ENCODE results near the gene ACBD5. TPM values are rescaled to one million over a fixed set of nuclear protein-coding genes. Genes with fewer than 3 reads are reported as not detected.
"Not testable (repeated sequence)": the region's sequence is repeated elsewhere in the genome, so short reads cannot be mapped to it uniquely, and the experiment has no call there.

ACBD5 gene, protein sequence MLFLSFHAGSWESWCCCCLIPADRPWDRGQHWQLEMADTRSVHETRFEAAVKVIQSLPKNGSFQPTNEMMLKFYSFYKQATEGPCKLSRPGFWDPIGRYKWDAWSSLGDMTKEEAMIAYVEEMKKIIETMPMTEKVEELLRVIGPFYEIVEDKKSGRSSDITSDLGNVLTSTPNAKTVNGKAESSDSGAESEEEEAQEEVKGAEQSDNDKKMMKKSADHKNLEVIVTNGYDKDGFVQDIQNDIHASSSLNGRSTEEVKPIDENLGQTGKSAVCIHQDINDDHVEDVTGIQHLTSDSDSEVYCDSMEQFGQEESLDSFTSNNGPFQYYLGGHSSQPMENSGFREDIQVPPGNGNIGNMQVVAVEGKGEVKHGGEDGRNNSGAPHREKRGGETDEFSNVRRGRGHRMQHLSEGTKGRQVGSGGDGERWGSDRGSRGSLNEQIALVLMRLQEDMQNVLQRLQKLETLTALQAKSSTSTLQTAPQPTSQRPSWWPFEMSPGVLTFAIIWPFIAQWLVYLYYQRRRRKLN
- polyA plus RNA-seq (2013, experiment 1 of 2): 8.5 TPM
- polyA plus RNA-seq (2013, experiment 2 of 2): 8.4 TPM

- Histone ChIP-seq H3K27ac (replicated peaks; ENCODE audit: low read length) (peak within 1 kb of the TSS; percentile 99), H2BK120ac (ENCODE audit: low read depth, low read length) (no peak within 1 kb of the TSS), H3K79me1 (ENCODE audit: low read depth, low read length) (no peaks in the 10 kb centered on the region), H3K18ac (ENCODE audit: low read length) (peak within 1 kb of the TSS; percentile 95), H3K4me1 (ENCODE audit: control insufficient read depth in 2 of 2, insufficient read depth in 1 of 2, low read depth in 1 of 2, low read length in 2 of 2) (peaks cover 4 to 6% of the 10 kb centered on the region in 2 donors), H3K14ac (ENCODE audit: low read length) (no peak within 1 kb of the TSS), H2AFZ (ENCODE audit: low read length) (peak within 1 kb of the TSS; percentile 79), H3K23ac (ENCODE audit: low read depth, low read length, poor library complexity) (peak within 1 kb of the TSS; percentile 89), H3K36me3 (replicated peaks in 1 of 2; ENCODE audit: control insufficient read depth in 2 of 2, insufficient read depth in 2 of 2, low read length in 2 of 2) (peaks cover 0 to 10% of the 10 kb centered on the region in 2 donors), H2BK5ac (ENCODE audit: low read length) (no peak within 1 kb of the TSS), H3K4ac (ENCODE audit: low read length) (no peak within 1 kb of the TSS), H3K27me3 (ENCODE audit: control insufficient read depth in 3 of 3, insufficient read depth in 3 of 3, low read depth in 1 of 3, low read length in 3 of 3) (no peaks in the 10 kb centered on the region), H4K91ac (ENCODE audit: low read depth, low read length, poor library complexity) (no peak within 1 kb of the TSS), H2BK12ac (ENCODE audit: low read length) (no peak within 1 kb of the TSS), H3K4me2 (ENCODE audit: insufficient read depth, low read length, poor library complexity, severe bottlenecking) (peak within 1 kb of the TSS; percentile 94), H2BK15ac (ENCODE audit: low read length) (peak within 1 kb of the TSS; percentile 20), H3K9me3 (replicated peaks in 1 of 2; ENCODE audit: control insufficient read depth in 2 of 2, insufficient read depth in 1 of 2, low read depth in 1 of 2, low read length in 2 of 2) (no peaks in the 10 kb centered on the region), H3K9ac (ENCODE audit: low read depth, low read length, poor library complexity) (peak within 1 kb of the TSS; percentile 92), H2AK5ac (ENCODE audit: low read depth, low read length) (no peak within 1 kb of the TSS), H4K8ac (ENCODE audit: low read depth, low read length) (no peak within 1 kb of the TSS), H3K4me3 (ENCODE audit: low read length in 2 of 2) (peak within 1 kb of the TSS; percentile 61 to 93)
- peak; percentile 73 for DNase-seq (ENCODE audit: low spot score)
- WGBS, 2 donors (ENCODE audit: extremely low coverage in 2 of 2, insufficient read length in 2 of 2, insufficient replicate concordance in 1 of 2): no CpG with 5 or more reads among the region's 64 CpGs
These were observed at the start of gene ACBD5 for GRCh38 chr10:27240212-27241009. Gene ACBD5, minus strand, starts transcription at chr10:27240797. Its CDS starts 109 bp downstream, at chr10:27240688.

DNA sequence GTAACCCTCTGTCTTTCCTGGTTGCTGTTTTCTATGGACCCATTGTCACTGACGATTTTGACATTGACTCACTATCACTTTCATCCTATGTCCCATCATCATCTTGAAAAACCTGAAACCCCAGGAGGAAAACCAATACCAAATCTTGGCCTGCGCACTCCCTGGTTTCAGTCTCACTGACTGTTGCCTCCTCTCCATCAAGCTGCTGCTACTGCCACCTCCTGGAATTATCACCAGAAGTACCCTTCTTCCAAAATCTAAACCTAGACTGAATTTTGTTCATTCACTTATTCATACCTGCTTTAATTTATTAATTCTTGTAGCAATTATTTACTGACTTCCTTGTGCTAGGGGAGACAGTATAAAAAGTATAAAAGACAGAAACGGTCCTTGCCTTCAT, 44.5 kb upstream of the ACBD5 start:
- no CpG with 5 or more reads among the region's 3 CpGs for WGBS, 2 donors (ENCODE audit: extremely low coverage in 2 of 2, insufficient read length in 2 of 2, insufficient replicate concordance in 1 of 2)
- Histone ChIP-seq H2AK5ac (ENCODE audit: low read depth, low read length) (no peak overlapping the region), H2AFZ (ENCODE audit: low read length) (no peak overlapping the region), H3K4me2 (ENCODE audit: insufficient read depth, low read length, poor library complexity, severe bottlenecking) (no peak overlapping the region), H3K9me3 (replicated peaks in 1 of 2; ENCODE audit: control insufficient read depth in 2 of 2, insufficient read depth in 1 of 2, low read depth in 1 of 2, low read length in 2 of 2) (no peaks in the 10 kb centered on the region), H4K8ac (ENCODE audit: low read depth, low read length) (no peak overlapping the region), H3K27ac (replicated peaks; ENCODE audit: low read length) (no peak overlapping the region), H3K4me1 (ENCODE audit: control insufficient read depth in 2 of 2, insufficient read depth in 1 of 2, low read depth in 1 of 2, low read length in 2 of 2) (no peaks in the 10 kb centered on the region), H2BK5ac (ENCODE audit: low read length) (no peak overlapping the region), H2BK120ac (ENCODE audit: low read depth, low read length) (no peak overlapping the region), H3K79me1 (ENCODE audit: low read depth, low read length) (no peaks in the 10 kb centered on the region), H3K14ac (ENCODE audit: low read length) (no peak overlapping the region), H3K4me3 (ENCODE audit: low read length in 2 of 2) (no peak overlapping the region), H3K9ac (ENCODE audit: low read depth, low read length, poor library complexity) (no peak overlapping the region), H3K27me3 (ENCODE audit: control insufficient read depth in 3 of 3, insufficient read depth in 3 of 3, low read depth in 1 of 3, low read length in 3 of 3) (no peaks in the 10 kb centered on the region), H3K23ac (ENCODE audit: low read depth, low read length, poor library complexity) (no peak overlapping the region), H3K18ac (ENCODE audit: low read length) (no peak overlapping the region), H2BK12ac (ENCODE audit: low read length) (no peak overlapping the region), H3K36me3 (replicated peaks in 1 of 2; ENCODE audit: control insufficient read depth in 2 of 2, insufficient read depth in 2 of 2, low read length in 2 of 2) (no peaks in the 10 kb centered on the region), H2BK15ac (ENCODE audit: low read length) (no peak overlapping the region), H3K4ac (ENCODE audit: low read length) (no peak overlapping the region), H4K91ac (ENCODE audit: low read depth, low read length, poor library complexity) (no peak overlapping the region)
- DNase-seq (ENCODE audit: low spot score): no peak

DNA sequence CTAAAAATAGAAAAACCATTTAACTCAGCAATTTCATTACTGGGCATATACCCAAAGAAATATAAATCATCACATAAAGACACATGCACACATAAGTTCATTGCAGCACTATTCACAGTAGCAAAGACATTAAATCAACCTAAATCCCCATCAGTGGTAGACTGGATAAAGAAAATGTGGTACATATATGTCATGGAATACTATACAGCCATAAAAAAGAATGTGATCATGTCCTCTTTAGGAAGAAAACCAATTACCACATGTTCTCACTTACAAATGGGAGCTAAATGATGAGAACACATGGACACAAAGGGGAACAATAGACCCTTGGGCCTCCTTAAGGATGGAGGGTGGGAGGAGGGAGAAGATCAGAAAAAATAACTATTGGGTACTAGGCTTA, 36.0 kb upstream of the ACBD5 start:
- H3K4me3 ChIP-seq (ENCODE audit: low read length in 2 of 2): no peak overlapping the region
- H3K9me3 ChIP-seq (replicated peaks in 1 of 2; ENCODE audit: control insufficient read depth in 2 of 2, insufficient read depth in 1 of 2, low read depth in 1 of 2, low read length in 2 of 2): no peaks in the 10 kb centered on the region
- H3K14ac ChIP-seq (ENCODE audit: low read length): no peak overlapping the region
- no peak for DNase-seq (ENCODE audit: low spot score)
- H4K8ac ChIP-seq (ENCODE audit: low read depth, low read length): no peak overlapping the region
- H3K4me2 ChIP-seq (ENCODE audit: insufficient read depth, low read length, poor library complexity, severe bottlenecking): no peak overlapping the region
- H2AK5ac ChIP-seq (ENCODE audit: low read depth, low read length): no peak overlapping the region
- no peak overlapping the region for H2BK15ac ChIP-seq (ENCODE audit: low read length)
- no peak overlapping the region for H2BK5ac ChIP-seq (ENCODE audit: low read length)
- no peak overlapping the region for H3K18ac ChIP-seq (ENCODE audit: low read length)
- no peak overlapping the region for H2BK120ac ChIP-seq (ENCODE audit: low read depth, low read length)
- H2AFZ ChIP-seq (ENCODE audit: low read length): no peak overlapping the region
- no peak overlapping the region for H3K4ac ChIP-seq (ENCODE audit: low read length)
- no peak overlapping the region for H3K9ac ChIP-seq (ENCODE audit: low read depth, low read length, poor library complexity)
- H3K79me1 ChIP-seq (ENCODE audit: low read depth, low read length): no peaks in the 10 kb centered on the region
- no peak overlapping the region for H4K91ac ChIP-seq (ENCODE audit: low read depth, low read length, poor library complexity)
- H3K27ac ChIP-seq (replicated peaks; ENCODE audit: low read length): no peak overlapping the region
- H3K36me3 ChIP-seq (replicated peaks in 1 of 2; ENCODE audit: control insufficient read depth in 2 of 2, insufficient read depth in 2 of 2, low read length in 2 of 2): no peaks in the 10 kb centered on the region
- H3K27me3 ChIP-seq (ENCODE audit: control insufficient read depth in 3 of 3, insufficient read depth in 3 of 3, low read depth in 1 of 3, low read length in 3 of 3): no peaks in the 10 kb centered on the region
- no peaks in the 10 kb centered on the region for H3K4me1 ChIP-seq (ENCODE audit: control insufficient read depth in 2 of 2, insufficient read depth in 1 of 2, low read depth in 1 of 2, low read length in 2 of 2)
- H3K23ac ChIP-seq (ENCODE audit: low read depth, low read length, poor library complexity): no peak overlapping the region
- H2BK12ac ChIP-seq (ENCODE audit: low read length): no peak overlapping the region

DNA sequence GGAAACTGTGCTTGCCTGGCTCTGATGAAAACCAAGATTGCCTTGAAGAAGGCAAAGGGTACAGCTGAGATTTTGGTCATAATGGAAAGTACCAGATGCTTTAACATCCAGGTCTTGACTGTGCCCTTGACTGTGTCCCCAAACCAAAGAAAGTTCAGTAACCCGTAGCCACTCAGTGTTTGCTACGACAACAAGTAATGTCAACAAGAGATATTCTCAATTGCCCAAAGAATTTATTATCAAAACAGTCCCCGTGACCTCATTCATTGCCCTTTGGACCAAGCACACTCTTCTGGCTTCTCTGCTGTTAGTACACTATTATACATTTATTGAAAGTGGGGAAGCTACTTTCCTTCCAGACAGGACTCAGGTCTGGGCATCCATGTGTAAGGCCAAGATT, 25.4 kb upstream of the ACBD5 start:
- H3K36me3 ChIP-seq (replicated peaks in 1 of 2; ENCODE audit: control insufficient read depth in 2 of 2, insufficient read depth in 2 of 2, low read length in 2 of 2); H3K4me2 ChIP-seq (ENCODE audit: insufficient read depth, low read length, poor library complexity, severe bottlenecking); H3K4ac ChIP-seq (ENCODE audit: low read length): not testable (repeated sequence)

More for the DNA sequence above, 25.4 kb upstream of the ACBD5 start:
- H3K27ac ChIP-seq (replicated peaks; ENCODE audit: low read length); H4K91ac ChIP-seq (ENCODE audit: low read depth, low read length, poor library complexity); H2AFZ ChIP-seq (ENCODE audit: low read length); H3K9ac ChIP-seq (ENCODE audit: low read depth, low read length, poor library complexity); H3K27me3 ChIP-seq (ENCODE audit: control insufficient read depth in 3 of 3, insufficient read depth in 3 of 3, low read depth in 1 of 3, low read length in 3 of 3); H2BK12ac ChIP-seq (ENCODE audit: low read length); H2AK5ac ChIP-seq (ENCODE audit: low read depth, low read length); H3K23ac ChIP-seq (ENCODE audit: low read depth, low read length, poor library complexity); H3K9me3 ChIP-seq (replicated peaks in 1 of 2; ENCODE audit: control insufficient read depth in 2 of 2, insufficient read depth in 1 of 2, low read depth in 1 of 2, low read length in 2 of 2); H2BK15ac ChIP-seq (ENCODE audit: low read length); DNase-seq (ENCODE audit: low spot score); H3K14ac ChIP-seq (ENCODE audit: low read length); H3K79me1 ChIP-seq (ENCODE audit: low read depth, low read length); H2BK120ac ChIP-seq (ENCODE audit: low read depth, low read length); H2BK5ac ChIP-seq (ENCODE audit: low read length); H3K4me3 ChIP-seq (ENCODE audit: low read length in 2 of 2); H4K8ac ChIP-seq (ENCODE audit: low read depth, low read length); H3K18ac ChIP-seq (ENCODE audit: low read length); H3K4me1 ChIP-seq (ENCODE audit: control insufficient read depth in 2 of 2, insufficient read depth in 1 of 2, low read depth in 1 of 2, low read length in 2 of 2): not testable (repeated sequence)
- WGBS, 2 donors (ENCODE audit: extremely low coverage in 2 of 2, insufficient read length in 2 of 2, insufficient replicate concordance in 1 of 2): no CpG with 5 or more reads among the region's 3 CpGs

All from neuronal stem cell (in vitro differentiated cells).